Neuronal stem cell (in vitro differentiated cells): ENCODE data around the gene NLGN3.

ENCODE experiments used
- DNase-seq: peaks from one replicate; pipeline ENCODE4 v3.0.0-alpha.2; 2013; ENCODE audit warnings: low spot score
- H2AFZ ChIP-seq: one replicate; pipeline ENCODE4 v1.6.1; 2013; ENCODE audit warnings: mild to moderate bottlenecking, low read length, inconsistent platforms
- H2AK5ac ChIP-seq: 2 replicates; pipeline ENCODE4 v1.6.1; 2013; ENCODE audit warnings: low read depth, mild to moderate bottlenecking, inconsistent platforms, low read length, moderate library complexity, mixed read lengths
- H2BK120ac ChIP-seq: 2 replicates; pipeline ENCODE4 v1.6.1; 2013; ENCODE audit warnings: low read depth, mild to moderate bottlenecking, inconsistent platforms, low read length, moderate library complexity, mixed read lengths
- H2BK12ac ChIP-seq: one replicate; pipeline ENCODE4 v1.6.1; 2013; ENCODE audit warnings: low read length, inconsistent platforms
- H2BK15ac ChIP-seq: 2 replicates; pipeline ENCODE4 v1.6.1; 2013; ENCODE audit warnings: mild to moderate bottlenecking, low read length, inconsistent platforms, mixed read lengths
- H2BK5ac ChIP-seq: one replicate; pipeline ENCODE4 v1.6.1; 2013; ENCODE audit warnings: inconsistent platforms, mild to moderate bottlenecking, low read length, moderate library complexity
- H3K14ac ChIP-seq: one replicate; pipeline ENCODE4 v1.6.1; 2013; ENCODE audit warnings: low read length, inconsistent platforms
- H3K18ac ChIP-seq: 2 replicates; pipeline ENCODE4 v1.6.1; 2013; ENCODE audit warnings: low read length, inconsistent platforms
- H3K23ac ChIP-seq: 2 replicates; pipeline ENCODE4 v1.6.1; 2013; ENCODE audit warnings: low read depth, mild to moderate bottlenecking, mixed read lengths, low read length, inconsistent platforms; ENCODE audit not compliant: poor library complexity
- H3K27ac ChIP-seq: replicated peaks from 3 replicates; pipeline ENCODE4 v1.5.1; 2013; ENCODE audit warnings: low read length, inconsistent platforms
- H3K27me3 ChIP-seq, 3 experiments: 2 replicates each; pipeline ENCODE4 v1.6.1; 2013; ENCODE audit warnings: low read length in 3 of 3, mild to moderate bottlenecking in 2 of 3, inconsistent platforms in 1 of 3, low read depth in 1 of 3, mixed read lengths in 1 of 3, moderate library complexity in 1 of 3; ENCODE audit not compliant: control insufficient read depth in 3 of 3, insufficient read depth in 3 of 3
- H3K36me3 ChIP-seq, 2 donors: replicated peaks in 1 of 2; 2 replicates each; pipeline ENCODE4 v1.6.1; 2013; ENCODE audit warnings: low read length in 2 of 2; ENCODE audit not compliant: control insufficient read depth in 2 of 2, insufficient read depth in 2 of 2
- H3K4ac ChIP-seq: 2 replicates; pipeline ENCODE4 v1.6.1; 2013; ENCODE audit warnings: inconsistent platforms, mild to moderate bottlenecking, low read length, moderate library complexity
- H3K4me1 ChIP-seq, 2 donors: 1 replicate in 1 of 2; 2 replicates in 1 of 2; pipeline ENCODE4 v1.6.1; 2013; ENCODE audit warnings: low read length in 2 of 2, low read depth in 1 of 2; ENCODE audit not compliant: control insufficient read depth in 2 of 2, insufficient read depth in 1 of 2
- H3K4me2 ChIP-seq: one replicate; pipeline ENCODE4 v1.6.1; 2013; ENCODE audit warnings: mild to moderate bottlenecking, low read length, inconsistent platforms; ENCODE audit not compliant: insufficient read depth, poor library complexity, severe bottlenecking
- H3K4me3 ChIP-seq, 2 donors: 2 replicates each; pipeline ENCODE4 v1.5.1; 2013; ENCODE audit warnings: low read length in 2 of 2, mild to moderate bottlenecking in 2 of 2, inconsistent platforms in 1 of 2, moderate library complexity in 1 of 2
- H3K79me1 ChIP-seq: one replicate; pipeline ENCODE4 v1.6.1; 2013; ENCODE audit warnings: low read depth, mild to moderate bottlenecking, inconsistent platforms, low read length, moderate library complexity
- H3K9ac ChIP-seq: one replicate; pipeline ENCODE4 v1.6.1; 2013; ENCODE audit warnings: mild to moderate bottlenecking, low read depth, low read length, inconsistent platforms; ENCODE audit not compliant: poor library complexity
- H3K9me3 ChIP-seq, 2 donors: replicated peaks in 1 of 2; 2 replicates each; pipeline versions ENCODE3 to v1.6.1; 2013; ENCODE audit warnings: low read length in 2 of 2, mild to moderate bottlenecking in 2 of 2, inconsistent platforms in 1 of 2, low read depth in 1 of 2, mixed read lengths in 1 of 2, moderate library complexity in 1 of 2; ENCODE audit not compliant: control insufficient read depth in 2 of 2, insufficient read depth in 1 of 2
- H4K8ac ChIP-seq: one replicate; pipeline ENCODE4 v1.6.1; 2013; ENCODE audit warnings: low read depth, mild to moderate bottlenecking, inconsistent platforms, low read length, moderate library complexity
- H4K91ac ChIP-seq: one replicate; pipeline ENCODE4 v1.6.1; 2013; ENCODE audit warnings: low read length, low read depth, mild to moderate bottlenecking, inconsistent platforms; ENCODE audit not compliant: poor library complexity
- WGBS, 2 donors: extraction: QIAGEN DNeasy Blood & Tissue Kit; methylation state at CpG; one replicate each; pipeline ENCODE4 v1.1.7; 2013; ENCODE audit warnings: missing lambda C conversion rate in 2 of 2, mixed read lengths in 1 of 2; ENCODE audit not compliant: insufficient read length in 2 of 2, insufficient replicate concordance in 1 of 2; ENCODE audit errors: extremely low coverage in 2 of 2; 5-methylcytosine and 5-hydroxymethylcytosine counted together

The NLGN3 gene

GRCh38 chrX:71191248-71191647 lies 46.6 kb downstream of the NLGN3 start:
- no peak for DNase-seq
- no peak overlapping the region for H3K18ac ChIP-seq
- no peak overlapping the region for H2BK5ac ChIP-seq
- H3K4ac ChIP-seq: no peak overlapping the region
- H3K14ac ChIP-seq: no peak overlapping the region
- H3K23ac ChIP-seq: no peak overlapping the region
- H3K9me3 ChIP-seq: no peaks in the 10 kb centered on the region
- no peak overlapping the region for H2BK12ac ChIP-seq
- H4K8ac ChIP-seq: no peak overlapping the region
- H2AK5ac ChIP-seq: no peak overlapping the region
- H2AFZ ChIP-seq: peak overlapping the region; percentile 83
- no peak overlapping the region for H3K27ac ChIP-seq
- peaks cover 2 to 10% of the 10 kb centered on the region in 2 donors for H3K4me1 ChIP-seq
- no peak overlapping the region for H3K9ac ChIP-seq
- no peak overlapping the region for H3K4me3 ChIP-seq
- H3K79me1 ChIP-seq: no peaks in the 10 kb centered on the region
- H3K36me3 ChIP-seq: no peaks in the 10 kb centered on the region
- no peak overlapping the region for H2BK15ac ChIP-seq
- no peak overlapping the region for H2BK120ac ChIP-seq
- H3K4me2 ChIP-seq: no peak overlapping the region
- H3K27me3 ChIP-seq: no peaks in the 10 kb centered on the region
- H4K91ac ChIP-seq: no peak overlapping the region

- Histone ChIP-seq H2BK15ac (no peak overlapping the region), H2BK120ac (no peak overlapping the region), H2BK5ac (no peak overlapping the region), H3K27me3 (no peaks in the 10 kb centered on the region), H3K36me3 (no peaks in the 10 kb centered on the region), H4K91ac (no peak overlapping the region), H3K4me2 (no peak overlapping the region), H4K8ac (no peak overlapping the region), H2AFZ (peak overlapping the region; percentile 10), H2BK12ac (no peak overlapping the region), H3K18ac (no peak overlapping the region), H3K4me1 (peaks cover 2 to 5% of the 10 kb centered on the region in 2 donors), H3K79me1 (no peaks in the 10 kb centered on the region), H3K4ac (no peak overlapping the region), H3K23ac (no peak overlapping the region), H3K14ac (no peak overlapping the region), H3K9ac (no peak overlapping the region), H3K4me3 (no peak overlapping the region), H2AK5ac (no peak overlapping the region), H3K9me3 (no peaks in the 10 kb centered on the region), H3K27ac (no peak overlapping the region)
- DNase-seq: no peak
- no CpG with 5 or more reads among the region's 4 CpGs for WGBS, 2 donors
Observed at GRCh38 chrX:71195964-71196649, 51.5 kb downstream of the NLGN3 start.

- Histone ChIP-seq H3K4me3 (no peak overlapping the region), H4K8ac (no peak overlapping the region), H3K27me3 (no peaks in the 10 kb centered on the region), H2AK5ac (no peak overlapping the region), H2BK5ac (no peak overlapping the region), H2AFZ (peak overlapping the region; percentile 72), H3K36me3 (no peaks in the 10 kb centered on the region), H3K4me1 (no peaks in the 10 kb centered on the region), H3K79me1 (no peaks in the 10 kb centered on the region), H3K9me3 (no peaks in the 10 kb centered on the region), H3K27ac (no peak overlapping the region), H3K9ac (no peak overlapping the region), H2BK12ac (no peak overlapping the region), H3K18ac (no peak overlapping the region), H3K4me2 (no peak overlapping the region), H3K14ac (no peak overlapping the region), H3K4ac (no peak overlapping the region), H2BK15ac (no peak overlapping the region), H3K23ac (no peak overlapping the region), H2BK120ac (no peak overlapping the region), H4K91ac (no peak overlapping the region)
- no peak for DNase-seq
- WGBS, 2 donors: no CpG with 5 or more reads among the region's 3 CpGs
Observed at GRCh38 chrX:71198066-71198465, 53.4 kb downstream of the NLGN3 start.

GRCh38 chrX:71199252-71200008 lies 54.8 kb downstream of the NLGN3 start:
- Histone ChIP-seq H3K4me3 (no peak overlapping the region), H3K9ac (no peak overlapping the region), H3K18ac (no peak overlapping the region), H3K27ac (no peak overlapping the region), H3K14ac (no peak overlapping the region), H3K4me1 (no peaks in the 10 kb centered on the region), H2BK120ac (no peak overlapping the region), H3K4me2 (no peak overlapping the region), H3K4ac (no peak overlapping the region), H2AK5ac (no peak overlapping the region), H3K23ac (no peak overlapping the region), H3K79me1 (no peaks in the 10 kb centered on the region), H2BK5ac (no peak overlapping the region), H3K27me3 (no peaks in the 10 kb centered on the region), H3K9me3 (no peaks in the 10 kb centered on the region), H3K36me3 (no peaks in the 10 kb centered on the region), H4K8ac (no peak overlapping the region), H2AFZ (no peak overlapping the region), H4K91ac (no peak overlapping the region), H2BK15ac (no peak overlapping the region), H2BK12ac (no peak overlapping the region)
- WGBS, 2 donors: no CpG with 5 or more reads among the region's 7 CpGs
- no peak for DNase-seq
